Measurements from ENCODE around the gene HVCN1. TPM values are rescaled to one million over a fixed set of nuclear protein-coding genes. Genes with fewer than 3 reads are reported as not detected.

Gene HVCN1
- total RNA-seq, result 3.6 and 7.4 TPM in 2 replicates

GRCh38 chr12:110688446-110689280, at the start of gene HVCN1:
TSS of gene HVCN1 (minus strand) at chr12:110689115. CDS start at chr12:110683245, 5,870 bp downstream.

DNA sequence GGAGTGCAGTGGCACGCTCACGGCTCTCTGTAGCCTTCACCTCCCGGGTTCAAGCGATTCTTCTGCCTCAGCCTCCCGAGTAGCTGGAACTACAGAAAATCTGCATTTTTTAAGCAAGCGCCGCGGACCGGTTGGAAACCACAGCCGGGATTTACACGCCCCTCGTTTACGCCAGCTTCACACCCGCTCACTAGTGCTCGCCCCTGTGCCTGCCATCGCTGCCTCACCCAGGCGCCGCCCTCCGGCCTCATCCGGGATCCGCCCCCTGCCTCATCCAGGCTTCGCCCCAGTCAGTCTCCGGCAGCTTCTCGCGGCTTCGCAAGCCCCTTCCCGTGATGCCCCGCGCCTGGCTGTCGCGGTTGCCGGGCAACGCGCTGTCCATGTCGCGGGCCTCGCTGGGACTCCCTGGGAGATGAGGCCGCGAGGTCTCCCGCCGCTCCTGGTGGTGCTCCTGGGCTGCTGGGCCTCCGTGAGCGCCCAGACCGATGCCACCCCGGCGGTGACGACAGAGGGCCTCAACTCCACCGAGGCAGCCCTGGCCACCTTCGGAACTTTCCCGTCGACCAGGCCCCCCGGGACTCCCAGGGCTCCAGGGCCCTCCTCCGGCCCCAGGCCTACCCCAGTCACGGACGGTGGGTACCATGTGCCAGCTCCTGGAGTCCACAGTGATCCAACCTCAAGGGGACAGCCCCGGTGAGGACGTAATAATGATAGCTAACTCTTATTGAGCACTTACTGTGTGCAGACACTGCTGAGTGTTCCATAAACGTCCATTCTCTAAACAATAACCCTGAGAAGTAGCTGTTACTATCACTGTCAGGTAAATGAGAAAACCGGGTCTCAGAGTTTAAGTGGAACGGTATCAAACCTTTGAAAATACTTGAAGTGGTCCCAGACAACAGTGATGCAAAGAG, 74.9 kb downstream of the HVCN1 start, which contains the start of gene TCTN1:
Gene TCTN1, plus strand, starts transcription at position 359 of the 914 bp plus-strand sequence. Its CDS starts 54 bp downstream, at position 413.

Other genes with a start within 250 kb of the HVCN1 start
- 336 and 529 TPM in 2 replicates for gene ARPC3, start 238.8 kb downstream of the HVCN1 start, total RNA-seq
- gene GPN3, start 220.9 kb downstream of the HVCN1 start, total RNA-seq, result 29.6 and 31.3 TPM in 2 replicates
- 22.0 and 24.0 TPM in 2 replicates for gene FAM216A, start 220.3 kb downstream of the HVCN1 start, total RNA-seq
- gene VPS29, start 187.0 kb downstream of the HVCN1 start, total RNA-seq, result 78.0 and 249 TPM in 2 replicates
- under 0.01 and 0.30 TPM in 2 replicates for gene RAD9B, start 186.8 kb downstream of the HVCN1 start, total RNA-seq
- 8.8 and 11.4 TPM in 2 replicates for gene PPTC7, start 105.8 kb downstream of the HVCN1 start, total RNA-seq
- 8.1 and 10.9 TPM in 2 replicates for gene TCTN1, start 75.0 kb downstream of the HVCN1 start, total RNA-seq
- gene PPP1CC, start 53.8 kb upstream of the HVCN1 start, total RNA-seq, result 152 and 168 TPM in 2 replicates
- gene CCDC63, start 157.9 kb upstream of the HVCN1 start, total RNA-seq, result not detected in 2 replicates
- not detected in 2 replicates for gene MYL2, start 231.5 kb upstream of the HVCN1 start, total RNA-seq

Data from epithelial cell of umbilical artery (primary cell).